Measurements from ENCODE around the gene ACADS. TPM values are rescaled to one million over a fixed set of nuclear protein-coding genes. Genes with fewer than 3 reads are reported as not detected.

ACADS gene
- total and polyA plus RNA-seq, 8 donors = 15.2 to 59.2 (median 20.9) TPM

- no peak for TF ChIP-seq CTCF (IDR thresholded peaks at IDR 0.05)
- Histone ChIP-seq H3K27ac (no peak overlapping the region), H3K4me1 (no peaks in the 10 kb centered on the region), H3K27me3 (no peaks in the 10 kb centered on the region), H3K36me3 (no peaks in the 10 kb centered on the region), H3K9me3 (no peaks in the 10 kb centered on the region), H3K4me3 (no peak overlapping the region)
- intact Hi-C loops (cut with DNase I) = no loop called here
- FAIRE-seq = no peak
- no peak for DNase-seq
- ATAC-seq = no peak
Measured at GRCh38 chr12:120755269-120755668, 29.6 kb downstream of the ACADS start.

- Histone ChIP-seq H3K36me3 (peaks cover 0 to 4% (median 0%) of the 10 kb centered on the region in 3 donors), H3K27me3 (no peaks in the 10 kb centered on the region), H3K27ac (no peak overlapping the region), H3K4me1 (no peaks in the 10 kb centered on the region), H3K4me3 (no peak overlapping the region), H3K9me3 (no peaks in the 10 kb centered on the region)
- ATAC-seq = no peak
- intact Hi-C loops (cut with DNase I) = no loop called here
- no peak for DNase-seq
- WGBS, 2 donors = 34 to 38% methylated on average over 4 of the region's 4 CpGs
- no peak for FAIRE-seq
- TF ChIP-seq CTCF (IDR thresholded peaks at IDR 0.05) = no peak
Measured at GRCh38 chr12:120757226-120757742, 31.7 kb downstream of the ACADS start.

- H3K4me1 ChIP-seq = no peaks in the 10 kb centered on the region
- no peak for TF ChIP-seq CTCF (IDR thresholded peaks at IDR 0.05)
- no peak for FAIRE-seq
- no peak for ATAC-seq
- H3K4me3 ChIP-seq = no peak overlapping the region
- H3K9me3 ChIP-seq = no peaks in the 10 kb centered on the region
- WGBS, 2 donors = 78 to 85% methylated on average over 6 of the region's 6 CpGs
- intact Hi-C loops (cut with DNase I) = no loop called here
- H3K27ac ChIP-seq = no peak overlapping the region
- H3K27me3 ChIP-seq = no peaks in the 10 kb centered on the region
- DNase-seq = no peak
- peaks cover 0 to 4% (median 0%) of the 10 kb centered on the region in 3 donors for H3K36me3 ChIP-seq
Measured at GRCh38 chr12:120757949-120758348, 32.3 kb downstream of the ACADS start.

- intact Hi-C loops (cut with DNase I) = no loop called here
- FAIRE-seq = no peak
- Histone ChIP-seq H3K27me3 (no peaks in the 10 kb centered on the region), H3K27ac (no peak overlapping the region), H3K4me3 (no peak overlapping the region), H3K4me1 (no peaks in the 10 kb centered on the region), H3K36me3 (peaks cover 0 to 6% (median 4%) of the 10 kb centered on the region in 3 donors), H3K9me3 (no peaks in the 10 kb centered on the region)
- DNase-seq = no peak
- no peak for TF ChIP-seq CTCF (IDR thresholded peaks at IDR 0.05)
- ATAC-seq = no peak
- WGBS, 2 donors = 88 to 91% methylated on average over 7 of the region's 7 CpGs
Measured at GRCh38 chr12:120758798-120759590, 33.4 kb downstream of the ACADS start.

Data from pancreas (tissue), 10 donors.